Lower leg skin (tissue), 3 donors: ENCODE measurements around the gene NPC1.

Experiments
- POLR2A ChIP-seq, 2 donors: fragments of 450-650 bp; IDR thresholded peaks; one replicate each; pipeline ENCODE4 v1.6.1; 2016 to 2017; ENCODE audit warnings: antibody characterized with exemption in 2 of 2, mild to moderate bottlenecking in 1 of 2, moderate library complexity in 1 of 2
- TF ChIP-seq, protein P1 (sequence below), 3 donors: fragments of 450-650 bp; IDR thresholded peaks; one replicate each; pipeline ENCODE4 v1.5.1; 2016; ENCODE audit warnings: antibody characterized with exemption in 3 of 3, mild to moderate bottlenecking in 3 of 3, moderate library complexity in 2 of 3

GRCh38 chr18:23629444-23629946, 43.2 kb upstream of the NPC1 start:
- no peak for TF ChIP-seq POLR2A (IDR thresholded peaks at IDR 0.05)
- TF ChIP-seq, protein P1, sequence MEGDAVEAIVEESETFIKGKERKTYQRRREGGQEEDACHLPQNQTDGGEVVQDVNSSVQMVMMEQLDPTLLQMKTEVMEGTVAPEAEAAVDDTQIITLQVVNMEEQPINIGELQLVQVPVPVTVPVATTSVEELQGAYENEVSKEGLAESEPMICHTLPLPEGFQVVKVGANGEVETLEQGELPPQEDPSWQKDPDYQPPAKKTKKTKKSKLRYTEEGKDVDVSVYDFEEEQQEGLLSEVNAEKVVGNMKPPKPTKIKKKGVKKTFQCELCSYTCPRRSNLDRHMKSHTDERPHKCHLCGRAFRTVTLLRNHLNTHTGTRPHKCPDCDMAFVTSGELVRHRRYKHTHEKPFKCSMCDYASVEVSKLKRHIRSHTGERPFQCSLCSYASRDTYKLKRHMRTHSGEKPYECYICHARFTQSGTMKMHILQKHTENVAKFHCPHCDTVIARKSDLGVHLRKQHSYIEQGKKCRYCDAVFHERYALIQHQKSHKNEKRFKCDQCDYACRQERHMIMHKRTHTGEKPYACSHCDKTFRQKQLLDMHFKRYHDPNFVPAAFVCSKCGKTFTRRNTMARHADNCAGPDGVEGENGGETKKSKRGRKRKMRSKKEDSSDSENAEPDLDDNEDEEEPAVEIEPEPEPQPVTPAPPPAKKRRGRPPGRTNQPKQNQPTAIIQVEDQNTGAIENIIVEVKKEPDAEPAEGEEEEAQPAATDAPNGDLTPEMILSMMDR (IDR thresholded peaks at IDR 0.05) = no peak
